Fibroblast of pulmonary artery (primary cell): ENCODE data around the gene PKP1.

Source experiments
- DNase-seq: peaks from one replicate; pipeline ENCODE4 v3.0.0-alpha.2; 2010; ENCODE audit warnings: low read depth
- H3K4me3 ChIP-seq: replicated peaks from 2 replicates; pipeline ENCODE4 v1.5.1; 2011; ENCODE audit warnings: low read depth, mild to moderate bottlenecking, control low read depth, low read length, moderate library complexity
- TF ChIP-seq, protein P1 (sequence below): IDR thresholded peaks from 2 replicates; pipeline ENCODE4 v1.5.1; 2011; ENCODE audit warnings: mild to moderate bottlenecking, control low read depth, low read length, inconsistent platforms; ENCODE audit errors: missing control alignments

PKP1 gene

GRCh38 chr1:201325678-201326060 is 42.4 kb downstream of the PKP1 start:
- H3K4me3 ChIP-seq = no peak overlapping the region
- TF ChIP-seq, protein P1, sequence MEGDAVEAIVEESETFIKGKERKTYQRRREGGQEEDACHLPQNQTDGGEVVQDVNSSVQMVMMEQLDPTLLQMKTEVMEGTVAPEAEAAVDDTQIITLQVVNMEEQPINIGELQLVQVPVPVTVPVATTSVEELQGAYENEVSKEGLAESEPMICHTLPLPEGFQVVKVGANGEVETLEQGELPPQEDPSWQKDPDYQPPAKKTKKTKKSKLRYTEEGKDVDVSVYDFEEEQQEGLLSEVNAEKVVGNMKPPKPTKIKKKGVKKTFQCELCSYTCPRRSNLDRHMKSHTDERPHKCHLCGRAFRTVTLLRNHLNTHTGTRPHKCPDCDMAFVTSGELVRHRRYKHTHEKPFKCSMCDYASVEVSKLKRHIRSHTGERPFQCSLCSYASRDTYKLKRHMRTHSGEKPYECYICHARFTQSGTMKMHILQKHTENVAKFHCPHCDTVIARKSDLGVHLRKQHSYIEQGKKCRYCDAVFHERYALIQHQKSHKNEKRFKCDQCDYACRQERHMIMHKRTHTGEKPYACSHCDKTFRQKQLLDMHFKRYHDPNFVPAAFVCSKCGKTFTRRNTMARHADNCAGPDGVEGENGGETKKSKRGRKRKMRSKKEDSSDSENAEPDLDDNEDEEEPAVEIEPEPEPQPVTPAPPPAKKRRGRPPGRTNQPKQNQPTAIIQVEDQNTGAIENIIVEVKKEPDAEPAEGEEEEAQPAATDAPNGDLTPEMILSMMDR = no peak
- no peak for DNase-seq

- TF ChIP-seq, protein P1 = no peak
- DNase-seq = no peak
- H3K4me3 ChIP-seq = no peak overlapping the region
Observed at GRCh38 chr1:201326710-201327109, 43.4 kb downstream of the PKP1 start.

DNA sequence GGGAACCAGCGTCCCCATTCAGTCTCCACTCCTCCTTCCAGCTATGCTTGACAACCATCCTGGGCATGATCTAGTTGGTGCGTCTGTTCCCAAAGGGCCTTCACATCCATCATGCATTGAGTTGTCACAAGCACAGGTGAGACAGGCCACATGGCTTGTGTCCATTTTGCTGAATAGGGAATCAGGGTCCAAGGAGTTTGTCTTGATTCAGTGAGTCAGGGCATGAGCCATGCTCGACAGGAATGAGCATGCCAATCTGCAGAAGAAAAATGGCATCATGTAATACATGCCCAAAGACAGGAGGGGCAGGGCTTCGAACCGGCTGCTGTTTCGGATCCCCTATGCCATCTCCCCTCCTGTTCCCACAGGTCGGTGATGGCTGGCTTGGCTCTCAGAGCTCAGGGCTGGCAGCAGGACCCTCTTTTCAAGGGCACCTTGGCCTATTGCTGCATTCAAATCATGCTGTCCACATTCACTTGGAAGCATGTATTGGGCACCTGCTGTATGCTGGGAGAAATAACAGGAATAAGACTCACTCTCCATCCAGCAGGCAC is 44.5 kb downstream of the PKP1 start:
- no peak overlapping the region for H3K4me3 ChIP-seq
- no peak for DNase-seq
- TF ChIP-seq, protein P1 = no peak

DNA sequence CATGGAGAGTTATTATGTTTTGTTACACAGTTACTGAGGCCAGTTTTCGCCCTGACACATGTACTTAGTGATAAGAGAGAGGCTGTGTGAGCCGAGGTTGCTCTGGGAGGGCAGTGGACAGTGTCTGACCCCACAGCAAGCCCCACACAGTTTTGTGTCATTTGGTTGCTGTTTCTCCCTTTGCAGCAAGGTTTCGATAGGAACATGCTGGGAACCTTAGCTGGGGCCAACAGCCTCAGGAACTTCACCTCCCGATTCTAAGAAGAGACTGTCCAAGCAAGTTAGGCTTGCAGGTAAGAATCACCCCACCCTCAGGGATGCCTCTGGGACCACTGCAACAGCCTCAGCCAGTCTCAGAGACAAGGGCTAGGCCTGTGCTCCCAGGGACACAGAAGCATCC is 45.3 kb downstream of the PKP1 start:
- no peak for DNase-seq
- TF ChIP-seq, protein P1 = no peak
- H3K4me3 ChIP-seq = no peak overlapping the region

DNA sequence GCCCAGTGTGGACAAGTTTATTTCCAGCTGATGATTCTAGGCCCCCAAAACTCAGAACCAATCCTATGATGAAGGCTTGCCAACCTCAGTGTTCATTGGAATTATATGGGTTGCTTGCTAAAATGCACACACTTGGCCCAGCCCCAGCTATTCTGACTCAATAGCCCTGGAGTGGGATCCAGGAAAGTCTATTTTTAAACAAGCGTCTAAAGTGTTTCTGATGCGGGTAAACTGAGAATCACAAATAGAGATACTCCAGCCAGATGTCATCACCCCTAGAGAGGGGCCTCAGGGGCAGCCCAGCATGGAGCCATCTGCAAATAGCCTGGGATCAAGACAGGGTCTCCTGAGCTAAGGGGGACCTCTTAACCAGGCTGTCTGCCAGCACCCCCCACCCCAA is 46.0 kb downstream of the PKP1 start:
- TF ChIP-seq, protein P1 = no peak
- DNase-seq = peak; percentile 16
- H3K4me3 ChIP-seq = no peak overlapping the region

DNA sequence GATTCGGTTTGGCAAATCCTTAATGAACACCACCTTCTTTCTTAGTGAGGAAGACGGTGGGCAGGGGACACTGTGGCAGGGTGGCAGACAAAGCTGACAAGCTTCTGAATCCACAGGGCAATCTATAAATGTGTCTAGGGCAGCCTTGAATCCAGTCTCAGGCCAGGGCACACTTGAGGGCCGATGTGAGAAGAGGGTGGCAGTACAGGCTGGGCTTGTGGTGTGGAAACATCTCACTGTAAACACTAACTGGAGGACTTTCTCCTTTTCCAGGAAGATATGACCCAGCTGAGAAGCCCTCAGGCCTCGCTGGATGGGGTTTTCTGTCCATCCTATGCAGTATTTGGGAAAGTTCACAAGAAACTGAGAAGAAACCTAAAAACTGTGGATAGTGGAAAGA is 46.5 kb downstream of the PKP1 start:
- DNase-seq = no peak
- no peak overlapping the region for H3K4me3 ChIP-seq
- TF ChIP-seq, protein P1 = no peak

- no peak overlapping the region for H3K4me3 ChIP-seq
- TF ChIP-seq, protein P1 = no peak
- no peak for DNase-seq
Observed at GRCh38 chr1:201330541-201330940, 47.2 kb downstream of the PKP1 start.
